ENCODE measurements around the gene AMIGO2.

DNA sequence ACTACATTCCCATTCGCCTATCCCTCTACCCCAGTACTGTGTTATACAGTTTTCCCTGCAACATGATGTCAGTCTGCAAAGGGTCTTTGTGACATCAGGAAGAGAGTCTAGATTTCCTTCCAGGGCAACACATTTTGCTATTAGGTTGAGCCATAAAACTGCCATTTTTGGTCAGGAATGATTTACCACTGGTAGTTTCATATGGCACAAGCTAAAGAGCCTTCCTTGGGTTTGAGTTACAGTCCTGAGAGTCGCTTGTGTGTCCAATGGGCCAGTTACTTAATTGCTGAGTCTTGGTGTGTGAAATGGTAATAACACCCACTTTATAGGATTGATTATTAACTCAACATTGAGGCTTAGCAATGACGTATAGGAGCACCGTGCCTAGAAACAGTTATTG lies 22.6 kb upstream of the AMIGO2 start:
- TF ChIP-seq, protein P1, sequence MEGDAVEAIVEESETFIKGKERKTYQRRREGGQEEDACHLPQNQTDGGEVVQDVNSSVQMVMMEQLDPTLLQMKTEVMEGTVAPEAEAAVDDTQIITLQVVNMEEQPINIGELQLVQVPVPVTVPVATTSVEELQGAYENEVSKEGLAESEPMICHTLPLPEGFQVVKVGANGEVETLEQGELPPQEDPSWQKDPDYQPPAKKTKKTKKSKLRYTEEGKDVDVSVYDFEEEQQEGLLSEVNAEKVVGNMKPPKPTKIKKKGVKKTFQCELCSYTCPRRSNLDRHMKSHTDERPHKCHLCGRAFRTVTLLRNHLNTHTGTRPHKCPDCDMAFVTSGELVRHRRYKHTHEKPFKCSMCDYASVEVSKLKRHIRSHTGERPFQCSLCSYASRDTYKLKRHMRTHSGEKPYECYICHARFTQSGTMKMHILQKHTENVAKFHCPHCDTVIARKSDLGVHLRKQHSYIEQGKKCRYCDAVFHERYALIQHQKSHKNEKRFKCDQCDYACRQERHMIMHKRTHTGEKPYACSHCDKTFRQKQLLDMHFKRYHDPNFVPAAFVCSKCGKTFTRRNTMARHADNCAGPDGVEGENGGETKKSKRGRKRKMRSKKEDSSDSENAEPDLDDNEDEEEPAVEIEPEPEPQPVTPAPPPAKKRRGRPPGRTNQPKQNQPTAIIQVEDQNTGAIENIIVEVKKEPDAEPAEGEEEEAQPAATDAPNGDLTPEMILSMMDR (conservative IDR thresholded peaks at IDR 0.05 in 1 of 2, IDR thresholded peaks at IDR 0.05 in 1 of 2; ENCODE audit: low read depth in 1 of 2, low read length in 2 of 2) = no peak
- no peak for TF ChIP-seq EZH2 (IDR thresholded peaks at IDR 0.05; ENCODE audit: low read length, missing control alignments)

All from fibroblast of lung (primary cell).